PC-3 (cell line): Measurements from ENCODE around the gene PIK3R5. TPM values are rescaled to one million over a fixed set of nuclear protein-coding genes. Genes with fewer than 3 reads are reported as not detected.

Source experiments
- ATAC-seq: fragments of 200-7000 bp; cut with Tn5 transposase; 2 replicates; pipeline ENCODE4 v1.9.1; 2020; ENCODE audit warnings: mild to moderate bottlenecking, moderate library complexity
- BruUV-seq: library from RNA; stranded (reverse); fragments of 400-500 nt; replicated peaks from 2 replicates; lab custom pipeline; 2021; lab: Mats Ljungman, UMichigan
- CTCF ChIA-PET: fragments of 300-600 bp; sonication (Branson Sonifier 250); formaldehyde crosslinking; loops from one replicate; lab custom pipeline; 2022; ENCODE audit warnings: antibody characterized with exemption; lab: Charles Lee
- POLR2A ChIA-PET: fragments of 300-600 bp; sonication (Branson Sonifier 250); formaldehyde crosslinking; loops from one replicate; lab custom pipeline; 2022; ENCODE audit warnings: antibody characterized with exemption; ENCODE audit not compliant: unreplicated experiment; lab: Charles Lee
- DNase-seq: peaks from one replicate; pipeline ENCODE4 v3.0.0-alpha.2; 2015
- H2AFZ ChIP-seq: fragments of 300-600 bp; sonication (generic); 2 replicates; pipeline ENCODE4 v1.6.0; 2016; ENCODE audit warnings: antibody characterized with exemption, low read length
- H3F3A ChIP-seq: fragments of 300-600 bp; sonication (generic); one replicate; pipeline ENCODE4 v1.6.0; 2017; ENCODE audit warnings: antibody characterized with exemption, low read length, control low read depth, mild to moderate bottlenecking; ENCODE audit not compliant: unreplicated experiment
- H3K27ac ChIP-seq: fragments of 300-600 bp; sonication (generic); 2 replicates; pipeline ENCODE4 v1.5.1; 2016; ENCODE audit warnings: mild to moderate bottlenecking, low read length
- H3K27me3 ChIP-seq: fragments of 300-600 bp; sonication (generic); 2 replicates; pipeline ENCODE4 v1.6.1; 2016; ENCODE audit warnings: low read length, mixed read lengths
- H3K36me3 ChIP-seq: fragments of 300-600 bp; sonication (generic); 2 replicates; pipeline ENCODE4 v1.6.1; 2016; ENCODE audit warnings: low read depth, mixed run types, low read length, mixed read lengths
- H3K4me1 ChIP-seq: fragments of 300-600 bp; sonication (generic); 2 replicates; pipeline ENCODE4 v1.5.1; 2016; ENCODE audit warnings: low read length; ENCODE audit not compliant: insufficient read depth
- H3K4me2 ChIP-seq: fragments of 300-600 bp; sonication (generic); 2 replicates; pipeline ENCODE4 v1.6.0; 2016; ENCODE audit warnings: low read length
- H3K4me3 ChIP-seq: fragments of 300-600 bp; sonication (generic); 2 replicates; pipeline ENCODE4 v1.5.1; 2016; ENCODE audit warnings: mild to moderate bottlenecking, low read length, mixed read lengths
- H3K79me2 ChIP-seq: fragments of 300-600 bp; sonication (generic); 2 replicates; pipeline ENCODE4 v1.6.1; 2017; ENCODE audit warnings: low read length, mixed read lengths
- H3K9ac ChIP-seq: fragments of 300-600 bp; sonication (generic); 2 replicates; pipeline ENCODE4 v1.6.0; 2016; ENCODE audit warnings: mild to moderate bottlenecking, low read length
- H3K9me2 ChIP-seq: fragments of 300-600 bp; sonication (generic); replicated peaks from 2 replicates; pipeline ENCODE4 v1.6.1; 2016; ENCODE audit warnings: mixed run types, low read length, mixed read lengths
- H3K9me3 ChIP-seq: fragments of 300-600 bp; sonication (generic); 2 replicates; pipeline ENCODE4 v1.6.1; 2016; ENCODE audit warnings: low read length, mixed read lengths
- H4K20me1 ChIP-seq: fragments of 300-600 bp; sonication (generic); 2 replicates; pipeline ENCODE4 v1.6.1; 2016; ENCODE audit warnings: low read length, mixed read lengths
- CTCF ChIP-seq: fragments of 300-600 bp; sonication (generic); conservative IDR thresholded peaks from 2 replicates; pipeline ENCODE4 v1.5.1; 2017; ENCODE audit warnings: antibody characterized with exemption, low read depth, mild to moderate bottlenecking, low read length
- EZH2 ChIP-seq: fragments of 300-600 bp; sonication (generic); IDR thresholded peaks from one replicate; pipeline ENCODE4 v1.6.1; 2017; ENCODE audit warnings: antibody characterized with exemption, mild to moderate bottlenecking, low read length; ENCODE audit not compliant: unreplicated experiment
- EZH2phosphoT487 ChIP-seq: fragments of 300-600 bp; sonication (generic); IDR thresholded peaks from 2 replicates; pipeline ENCODE4 v1.6.1; 2018; ENCODE audit warnings: mild to moderate bottlenecking, antibody characterized with exemption, low read length, borderline replicate concordance
- intact Hi-C: fragments of 100-400 bp; cut with micrococcal nuclease; formaldehyde crosslinking; loops from 2 replicates; pipeline ENCODE4 v1.9.0; 2023
- total RNA-seq: library from RNA; depleted of rRNA; stranded (reverse); fragments of >200 nt; gene quantifications from 2 replicates; pipeline ENCODE4 v1.2.3, GENCODE V29; 2014

The PIK3R5 gene
- total RNA-seq, 1 experiment from 2014 or later: not detected

GRCh38 chr17:8900207-8900606 is 65.3 kb downstream of the PIK3R5 start:
- intact Hi-C loops: no loop called here
- Histone ChIP-seq H3K4me3 (no peak overlapping the region), H3F3A (no peaks in the 10 kb centered on the region), H3K27me3 (peaks cover 30% of the 10 kb centered on the region), H3K79me2 (no peaks in the 10 kb centered on the region), H3K4me2 (no peak overlapping the region), H2AFZ (no peak overlapping the region), H3K36me3 (no peaks in the 10 kb centered on the region), H3K4me1 (no peaks in the 10 kb centered on the region), H3K9me2 (no peaks in the 10 kb centered on the region), H4K20me1 (no peaks in the 10 kb centered on the region), H3K9me3 (no peaks in the 10 kb centered on the region), H3K27ac (no peak overlapping the region), H3K9ac (no peak overlapping the region)
- no peak for ATAC-seq
- BruUV-seq: no TSS peak
- ChIA-PET POLR2A (no interaction called here), CTCF (no interaction called here)
- TF ChIP-seq EZH2phosphoT487 (no peak), EZH2 (no peak), CTCF (no peak)
- no peak for DNase-seq

DNA sequence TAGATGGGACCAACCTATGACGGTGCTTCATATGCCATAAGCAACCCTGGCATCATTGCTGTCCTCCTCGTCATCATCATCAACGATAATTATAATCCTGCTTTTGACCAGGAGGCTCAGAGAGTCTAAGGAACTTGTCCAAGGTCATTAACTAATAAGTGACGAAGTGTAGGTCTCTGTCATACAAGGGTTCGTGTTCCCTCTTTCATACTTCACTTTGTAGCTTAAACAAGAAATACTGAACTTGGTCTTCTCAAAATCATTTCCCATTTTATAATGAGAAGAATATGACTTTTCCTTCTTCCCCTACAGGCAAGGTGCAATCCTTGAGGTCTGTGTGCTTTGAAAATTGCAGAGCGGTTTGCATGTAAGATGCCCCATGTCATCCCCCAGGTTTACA is 66.9 kb downstream of the PIK3R5 start:
- no peak for DNase-seq
- BruUV-seq: no TSS peak
- ChIA-PET CTCF (no interaction called here), POLR2A (no interaction called here)
- TF ChIP-seq EZH2phosphoT487 (no peak), EZH2 (no peak), CTCF (no peak)
- ATAC-seq: no peak
- H3K79me2 ChIP-seq: no peaks in the 10 kb centered on the region
- H3K9me2 ChIP-seq: no peaks in the 10 kb centered on the region
- no peak overlapping the region for H3K9ac ChIP-seq
- no peaks in the 10 kb centered on the region for H4K20me1 ChIP-seq
- H3K9me3 ChIP-seq: no peaks in the 10 kb centered on the region
- no peak overlapping the region for H3K4me3 ChIP-seq
- H3K27me3 ChIP-seq: peaks cover 14% of the 10 kb centered on the region; the same call in 1 of the 2 replicates
- H3K27ac ChIP-seq: no peak overlapping the region
- no peak overlapping the region for H3K4me2 ChIP-seq
- H3K36me3 ChIP-seq: no peaks in the 10 kb centered on the region
- no peaks in the 10 kb centered on the region for H3F3A ChIP-seq
- no peaks in the 10 kb centered on the region for H3K4me1 ChIP-seq
- no peak overlapping the region for H2AFZ ChIP-seq
- intact Hi-C loops: no loop called here

- H3K79me2 ChIP-seq: no peaks in the 10 kb centered on the region
- no peak for ATAC-seq
- POLR2A ChIA-PET: no interaction called here
- no peak overlapping the region for H3K27ac ChIP-seq
- intact Hi-C loops: no loop called here
- no peak overlapping the region for H3K9ac ChIP-seq
- H3K36me3 ChIP-seq: no peaks in the 10 kb centered on the region
- peaks cover 14% of the 10 kb centered on the region; the same call in 1 of the 2 replicates for H3K27me3 ChIP-seq
- no peak overlapping the region for H3K4me3 ChIP-seq
- H3K4me2 ChIP-seq: no peak overlapping the region
- BruUV-seq: no TSS peak
- no peaks in the 10 kb centered on the region for H3F3A ChIP-seq
- H3K9me2 ChIP-seq: no peaks in the 10 kb centered on the region
- H3K9me3 ChIP-seq: no peaks in the 10 kb centered on the region
- DNase-seq: no peak
- H4K20me1 ChIP-seq: no peaks in the 10 kb centered on the region
- H3K4me1 ChIP-seq: no peaks in the 10 kb centered on the region
- TF ChIP-seq EZH2 (no peak), CTCF (no peak), EZH2phosphoT487 (no peak)
- H2AFZ ChIP-seq: no peak overlapping the region
- CTCF ChIA-PET: no interaction called here
Observed at GRCh38 chr17:8898126-8898525, 67.4 kb downstream of the PIK3R5 start.
